ENCODE data around the gene SNAP47.

DNA sequence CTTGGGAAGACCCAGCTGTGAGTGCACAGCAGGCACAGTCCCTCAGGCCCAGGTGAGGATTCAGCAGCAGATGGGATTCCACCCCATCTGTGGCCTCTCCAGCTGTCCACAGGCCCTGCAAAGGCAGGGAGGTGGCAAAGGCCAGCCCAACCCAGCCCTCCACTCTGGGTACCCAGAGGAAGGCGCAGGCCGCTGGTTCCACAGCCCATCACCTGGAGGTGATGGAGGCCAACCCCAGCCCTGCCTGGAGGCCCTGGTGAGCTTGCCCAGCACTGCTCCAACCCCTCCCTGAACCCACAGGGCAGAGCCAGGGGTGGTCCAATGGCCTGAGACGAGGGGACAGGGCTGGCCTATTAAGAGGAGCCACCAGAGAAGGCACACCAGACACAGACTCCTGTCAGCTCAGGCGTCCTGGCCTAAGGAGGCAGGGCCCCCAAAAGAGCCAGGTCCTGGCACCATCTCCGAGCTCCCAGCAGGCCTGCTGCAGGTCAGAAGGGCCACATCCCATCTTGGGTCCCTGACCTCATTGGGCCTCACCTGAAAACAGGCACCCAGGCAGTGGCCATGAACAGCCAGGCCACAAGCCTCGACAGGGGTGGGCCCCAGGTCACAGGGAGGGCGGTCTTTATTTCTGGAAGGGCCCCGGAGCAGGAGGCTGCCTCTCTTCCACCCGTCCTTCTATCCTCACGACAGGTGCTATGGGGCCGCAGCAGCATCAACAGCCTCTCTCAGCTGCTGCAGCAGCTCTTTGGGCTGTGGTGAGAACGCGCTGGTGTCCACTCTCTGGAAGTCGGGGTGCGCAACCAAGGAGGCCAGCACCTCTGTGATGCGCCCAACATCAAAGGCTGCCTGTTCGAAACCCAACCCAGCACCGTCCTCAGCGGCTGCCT, 3.3 kb upstream of the SNAP47 start:
- TF ChIP-seq, protein P1, sequence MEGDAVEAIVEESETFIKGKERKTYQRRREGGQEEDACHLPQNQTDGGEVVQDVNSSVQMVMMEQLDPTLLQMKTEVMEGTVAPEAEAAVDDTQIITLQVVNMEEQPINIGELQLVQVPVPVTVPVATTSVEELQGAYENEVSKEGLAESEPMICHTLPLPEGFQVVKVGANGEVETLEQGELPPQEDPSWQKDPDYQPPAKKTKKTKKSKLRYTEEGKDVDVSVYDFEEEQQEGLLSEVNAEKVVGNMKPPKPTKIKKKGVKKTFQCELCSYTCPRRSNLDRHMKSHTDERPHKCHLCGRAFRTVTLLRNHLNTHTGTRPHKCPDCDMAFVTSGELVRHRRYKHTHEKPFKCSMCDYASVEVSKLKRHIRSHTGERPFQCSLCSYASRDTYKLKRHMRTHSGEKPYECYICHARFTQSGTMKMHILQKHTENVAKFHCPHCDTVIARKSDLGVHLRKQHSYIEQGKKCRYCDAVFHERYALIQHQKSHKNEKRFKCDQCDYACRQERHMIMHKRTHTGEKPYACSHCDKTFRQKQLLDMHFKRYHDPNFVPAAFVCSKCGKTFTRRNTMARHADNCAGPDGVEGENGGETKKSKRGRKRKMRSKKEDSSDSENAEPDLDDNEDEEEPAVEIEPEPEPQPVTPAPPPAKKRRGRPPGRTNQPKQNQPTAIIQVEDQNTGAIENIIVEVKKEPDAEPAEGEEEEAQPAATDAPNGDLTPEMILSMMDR (optimal IDR thresholded peaks at IDR 0.05 in 1 of 3, IDR thresholded peaks at IDR 0.05 in 1 of 3, conservative IDR thresholded peaks at IDR 0.05 in 1 of 3; ENCODE audit: extremely low read depth in 1 of 3, insufficient read depth in 2 of 3, low read length in 3 of 3) = no peak
- no peak for TF ChIP-seq EZH2 (IDR thresholded peaks at IDR 0.05; ENCODE audit: low read length)
